Osteoblast (primary cell): Measurements from ENCODE around the gene F11R. TPM values are rescaled to one million over a fixed set of nuclear protein-coding genes. Genes with fewer than 3 reads are reported as not detected.

Source experiments
- DNase-seq: peaks from one replicate; pipeline ENCODE4 v3.0.0; 2011; ENCODE audit warnings: low spot score, mixed read lengths; ENCODE audit not compliant: insufficient read length; ENCODE audit errors: missing footprints
- H2AFZ ChIP-seq: 2 replicates; pipeline ENCODE4 v1.6.0; 2011; ENCODE audit warnings: mild to moderate bottlenecking, low read length
- H3K27ac ChIP-seq: 2 replicates; pipeline ENCODE4 v1.5.1; 2011; ENCODE audit warnings: mild to moderate bottlenecking, low read depth, low read length, moderate library complexity
- H3K27me3 ChIP-seq: 2 replicates; pipeline ENCODE4 v1.6.0; 2012; ENCODE audit warnings: mild to moderate bottlenecking, control low read depth, inconsistent platforms, low read length, moderate library complexity; ENCODE audit not compliant: insufficient read depth
- H3K36me3 ChIP-seq: 2 replicates; pipeline ENCODE4 v1.5.1; 2011; ENCODE audit warnings: mild to moderate bottlenecking, low read length, control low read depth, moderate library complexity; ENCODE audit not compliant: insufficient read depth
- H3K4me1 ChIP-seq: 2 replicates; pipeline ENCODE4 v1.5.1; 2011; ENCODE audit warnings: mild to moderate bottlenecking, low read length, control low read depth, moderate library complexity; ENCODE audit not compliant: insufficient read depth
- H3K4me2 ChIP-seq: 2 replicates; pipeline ENCODE4 v1.6.0; 2011; ENCODE audit warnings: mild to moderate bottlenecking, low read length; ENCODE audit not compliant: insufficient read depth
- H3K4me3 ChIP-seq: fragments of 200-600 bp; sonication (generic); 3 replicates; pipeline ENCODE4 v1.5.1; 2012; ENCODE audit warnings: mild to moderate bottlenecking, low read length, inconsistent platforms; ENCODE audit not compliant: insufficient read depth
- H3K79me2 ChIP-seq: 2 replicates; pipeline ENCODE4 v1.6.0; 2012; ENCODE audit warnings: mild to moderate bottlenecking, low read length, control low read depth, inconsistent platforms; ENCODE audit not compliant: insufficient read depth
- H3K9me3 ChIP-seq: 2 replicates; pipeline ENCODE4 v1.5.1; 2011; ENCODE audit warnings: low read depth, low read length, control low read depth
- H4K20me1 ChIP-seq: 2 replicates; pipeline ENCODE4 v1.6.0; 2012; ENCODE audit warnings: mild to moderate bottlenecking, low read length, control low read depth; ENCODE audit not compliant: insufficient read depth
- total RNA-seq: library from RNA; depleted of rRNA; stranded (reverse); fragments of >200 nt; gene quantifications from 2 replicates; pipeline ENCODE4 v1.2.3, GENCODE V29; 2012
- TF ChIP-seq, protein P1 (sequence below): IDR thresholded peaks from 2 replicates; pipeline ENCODE4 v1.5.1; 2011; ENCODE audit warnings: mild to moderate bottlenecking, low read depth, low read length, moderate library complexity; ENCODE audit errors: extremely low read depth

F11R gene
- total RNA-seq, 1 donor = 0.72 TPM

DNA sequence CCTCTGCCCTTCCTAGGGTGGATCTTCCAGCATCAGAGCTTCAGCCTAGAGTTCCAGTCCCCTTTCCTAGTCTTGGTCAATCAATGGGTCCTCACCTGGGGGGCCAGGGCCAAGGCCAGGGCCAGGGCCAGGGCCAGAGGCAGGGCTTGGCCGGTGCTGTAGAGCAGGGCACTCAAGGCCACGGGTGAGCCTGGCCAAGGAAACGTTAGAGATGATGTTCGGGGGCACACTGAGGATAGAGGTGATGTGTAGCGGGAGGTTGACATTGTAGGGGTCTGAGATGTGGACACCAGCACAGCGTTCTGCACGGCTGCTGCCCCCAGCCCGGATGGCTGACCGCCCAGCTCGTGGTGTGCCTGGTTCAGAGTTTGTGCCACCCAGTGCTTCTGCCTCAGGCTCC is 30.3 kb upstream of the F11R start:
- no peaks in the 10 kb centered on the region for H4K20me1 ChIP-seq
- peak; percentile 58 for DNase-seq
- no peak overlapping the region for H2AFZ ChIP-seq
- H3K4me1 ChIP-seq = peaks cover 3% of the 10 kb centered on the region
- H3K79me2 ChIP-seq = no peaks in the 10 kb centered on the region
- no peak overlapping the region for H3K27ac ChIP-seq
- H3K9me3 ChIP-seq = peaks cover 7% of the 10 kb centered on the region
- H3K36me3 ChIP-seq = no peaks in the 10 kb centered on the region
- no peak overlapping the region for H3K4me3 ChIP-seq
- TF ChIP-seq, protein P1, sequence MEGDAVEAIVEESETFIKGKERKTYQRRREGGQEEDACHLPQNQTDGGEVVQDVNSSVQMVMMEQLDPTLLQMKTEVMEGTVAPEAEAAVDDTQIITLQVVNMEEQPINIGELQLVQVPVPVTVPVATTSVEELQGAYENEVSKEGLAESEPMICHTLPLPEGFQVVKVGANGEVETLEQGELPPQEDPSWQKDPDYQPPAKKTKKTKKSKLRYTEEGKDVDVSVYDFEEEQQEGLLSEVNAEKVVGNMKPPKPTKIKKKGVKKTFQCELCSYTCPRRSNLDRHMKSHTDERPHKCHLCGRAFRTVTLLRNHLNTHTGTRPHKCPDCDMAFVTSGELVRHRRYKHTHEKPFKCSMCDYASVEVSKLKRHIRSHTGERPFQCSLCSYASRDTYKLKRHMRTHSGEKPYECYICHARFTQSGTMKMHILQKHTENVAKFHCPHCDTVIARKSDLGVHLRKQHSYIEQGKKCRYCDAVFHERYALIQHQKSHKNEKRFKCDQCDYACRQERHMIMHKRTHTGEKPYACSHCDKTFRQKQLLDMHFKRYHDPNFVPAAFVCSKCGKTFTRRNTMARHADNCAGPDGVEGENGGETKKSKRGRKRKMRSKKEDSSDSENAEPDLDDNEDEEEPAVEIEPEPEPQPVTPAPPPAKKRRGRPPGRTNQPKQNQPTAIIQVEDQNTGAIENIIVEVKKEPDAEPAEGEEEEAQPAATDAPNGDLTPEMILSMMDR = no peak
- no peaks in the 10 kb centered on the region for H3K27me3 ChIP-seq
- no peak overlapping the region for H3K4me2 ChIP-seq

DNA sequence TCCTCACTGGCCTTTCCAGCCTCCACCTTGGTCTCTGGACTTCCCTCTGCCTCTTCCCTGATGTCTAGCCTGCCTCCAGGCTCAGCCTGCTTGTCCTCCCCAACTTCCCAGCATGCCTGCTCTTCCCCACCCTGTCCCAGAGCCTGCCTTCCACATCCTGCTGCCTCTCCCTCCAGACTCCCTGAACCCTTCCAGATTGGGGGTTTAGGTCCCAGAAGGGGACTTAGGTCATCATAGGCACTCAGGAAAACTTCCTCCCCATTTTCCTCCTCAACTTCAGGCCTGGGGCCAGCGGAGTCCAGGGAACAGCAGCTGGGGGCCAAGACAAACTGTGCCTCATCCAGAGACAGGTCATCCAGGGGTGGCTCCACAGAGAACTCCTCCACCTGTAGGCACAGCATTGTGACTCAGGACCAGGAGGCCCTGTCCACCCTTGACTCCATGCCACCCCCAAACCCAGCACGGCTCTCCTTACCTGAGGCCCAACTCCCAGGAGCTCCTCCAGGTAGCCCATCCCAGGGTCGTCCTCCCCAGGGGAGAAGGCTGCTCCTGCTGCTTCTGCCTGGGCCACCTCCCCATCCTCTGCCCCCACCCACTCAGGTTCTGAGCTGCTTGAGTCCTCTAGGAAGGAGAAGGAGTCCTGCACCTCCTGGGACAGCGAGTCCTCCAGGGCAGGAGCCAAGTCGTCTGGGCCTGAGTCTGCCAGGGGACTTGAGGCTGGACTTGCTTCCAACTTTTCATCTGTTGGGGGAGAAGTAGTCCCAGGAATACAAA is 28.2 kb upstream of the F11R start:
- Histone ChIP-seq H3K4me3 (no peak overlapping the region), H4K20me1 (peaks cover 5% of the 10 kb centered on the region), H3K79me2 (peaks cover 12% of the 10 kb centered on the region), H3K27ac (no peak overlapping the region), H3K4me2 (no peak overlapping the region), H2AFZ (no peak overlapping the region), H3K9me3 (peaks cover 7% of the 10 kb centered on the region), H3K36me3 (no peaks in the 10 kb centered on the region), H3K4me1 (peaks cover 11% of the 10 kb centered on the region), H3K27me3 (no peaks in the 10 kb centered on the region)
- TF ChIP-seq, protein P1 = no peak
- DNase-seq = peak; percentile 47

DNA sequence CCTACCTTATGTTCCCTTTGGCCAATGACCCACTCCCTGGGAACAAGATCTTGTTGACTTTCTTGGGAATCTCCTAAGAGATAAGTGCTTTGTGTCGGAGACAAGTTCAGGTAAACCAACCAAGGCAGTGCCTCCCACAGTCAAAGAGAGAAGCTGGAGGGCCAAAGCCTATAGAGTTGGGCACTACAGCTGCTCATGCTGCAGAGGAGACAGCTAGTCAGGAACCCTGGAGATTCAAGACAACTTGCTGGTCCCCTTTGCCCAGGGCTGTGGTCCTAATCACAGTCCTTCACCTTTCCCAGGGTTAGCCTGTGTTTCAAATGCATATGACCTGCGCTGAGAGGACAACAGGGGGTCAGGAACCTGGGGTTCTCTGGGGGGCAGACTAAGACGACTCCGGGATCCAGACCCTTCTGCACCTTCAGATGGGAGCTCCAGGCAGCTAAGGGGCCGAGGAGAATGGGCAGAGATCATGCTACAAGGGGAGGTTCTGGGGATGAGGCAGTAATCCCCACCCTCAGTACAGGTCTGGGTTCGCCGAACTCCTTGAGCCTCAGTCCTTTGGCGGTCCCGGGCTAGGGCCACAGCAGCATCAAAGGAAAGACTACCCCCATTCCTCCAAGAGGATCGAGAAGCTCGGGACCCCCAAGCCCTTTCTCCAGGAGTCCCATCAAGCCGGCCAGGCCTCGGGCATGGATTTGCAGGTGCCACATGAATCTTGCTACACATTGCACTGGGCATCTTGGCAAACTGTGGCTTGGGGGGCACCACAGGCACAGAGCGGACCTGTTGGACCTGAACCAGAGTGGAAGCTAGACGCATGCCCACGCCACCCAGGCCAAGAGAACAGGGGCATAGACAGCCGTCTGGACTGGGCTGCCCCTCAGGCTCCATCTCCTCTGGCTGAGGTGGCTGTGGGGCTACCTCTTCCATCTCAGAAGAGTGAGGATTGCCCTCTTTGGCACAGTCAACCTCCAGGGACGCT is 26.8 kb upstream of the F11R start:
- Histone ChIP-seq H3K27me3 (no peaks in the 10 kb centered on the region), H2AFZ (no peak overlapping the region), H3K27ac (no peak overlapping the region), H3K4me1 (peaks cover 12% of the 10 kb centered on the region), H3K9me3 (peaks cover 7% of the 10 kb centered on the region), H3K4me2 (no peak overlapping the region), H3K36me3 (peaks cover 6% of the 10 kb centered on the region), H3K79me2 (peaks cover 24% of the 10 kb centered on the region), H4K20me1 (peaks cover 5% of the 10 kb centered on the region), H3K4me3 (no peak overlapping the region)
- TF ChIP-seq, protein P1 = no peak
- peak; percentile 32 for DNase-seq
